Erythroblast (primary cell): ENCODE results near the gene ZNF324B.
A peak's percentile ranks its signal among the peaks of the same experiment; 100 is the strongest.
"Not testable (repeated sequence)": the region's sequence is repeated elsewhere in the genome, so short reads cannot be mapped to it uniquely, and the experiment has no call there.

Source experiments
- DNase-seq, 2 experiments: peaks; one replicate each; lab custom pipeline; 2025; lab: John Stamatoyannopoulos, UW
- GATA1 ChIP-seq: IDR thresholded peaks from 2 replicates; pipeline ENCODE4 v1.6.1; 2011; ENCODE audit warnings: low read depth, mild to moderate bottlenecking, control low read depth, low read length, moderate library complexity
- POLR2A ChIP-seq: IDR thresholded peaks from 2 replicates; pipeline ENCODE4 v1.6.1; 2011; ENCODE audit warnings: mild to moderate bottlenecking, low read length

Gene ZNF324B

DNA sequence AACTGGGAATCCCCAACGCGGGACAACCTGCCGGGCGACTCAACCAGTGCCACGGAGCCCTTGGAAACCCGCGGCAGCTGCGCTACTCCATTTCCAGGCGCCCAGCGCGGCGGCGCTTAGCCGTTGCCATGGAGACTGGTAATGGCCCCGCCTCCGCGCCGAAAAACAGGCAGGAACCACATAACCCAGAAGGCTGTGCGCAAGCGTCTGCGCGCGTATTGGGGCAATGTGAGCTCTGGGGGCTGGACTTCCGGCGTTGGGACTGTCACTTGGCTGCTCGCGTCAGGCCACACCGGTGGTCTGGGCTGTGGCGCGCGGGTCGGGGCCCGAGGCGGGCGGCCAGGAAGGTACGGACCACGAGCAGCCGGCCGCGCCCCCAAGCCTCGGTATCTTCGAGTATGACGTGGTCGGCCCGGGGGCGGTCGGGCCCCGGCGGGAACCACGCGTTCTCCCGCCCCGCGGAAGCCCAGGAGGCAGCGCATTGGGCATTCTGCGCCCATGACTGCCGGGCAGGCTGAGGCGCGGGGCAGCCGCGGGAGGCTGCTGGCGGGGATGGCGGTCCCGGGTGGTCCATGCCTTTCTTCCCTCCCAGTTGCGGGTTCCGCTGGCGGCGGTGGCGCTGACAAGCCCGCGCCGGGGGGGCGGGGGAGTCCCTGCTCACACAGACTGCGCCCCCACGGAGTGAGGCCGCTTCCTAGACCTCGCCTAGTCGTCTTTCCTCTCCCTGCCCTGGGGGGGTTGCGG is at the start of gene ZNF324B:
Gene ZNF324B (plus strand): TSS at position 265 of the 744 bp plus-strand sequence. CDS start 2,080 bp downstream, outside the sequence.
- DNase-seq, result peak; percentile 96 to 97
- TF ChIP-seq GATA1 (no peak), POLR2A (peak; percentile 69)

DNA sequence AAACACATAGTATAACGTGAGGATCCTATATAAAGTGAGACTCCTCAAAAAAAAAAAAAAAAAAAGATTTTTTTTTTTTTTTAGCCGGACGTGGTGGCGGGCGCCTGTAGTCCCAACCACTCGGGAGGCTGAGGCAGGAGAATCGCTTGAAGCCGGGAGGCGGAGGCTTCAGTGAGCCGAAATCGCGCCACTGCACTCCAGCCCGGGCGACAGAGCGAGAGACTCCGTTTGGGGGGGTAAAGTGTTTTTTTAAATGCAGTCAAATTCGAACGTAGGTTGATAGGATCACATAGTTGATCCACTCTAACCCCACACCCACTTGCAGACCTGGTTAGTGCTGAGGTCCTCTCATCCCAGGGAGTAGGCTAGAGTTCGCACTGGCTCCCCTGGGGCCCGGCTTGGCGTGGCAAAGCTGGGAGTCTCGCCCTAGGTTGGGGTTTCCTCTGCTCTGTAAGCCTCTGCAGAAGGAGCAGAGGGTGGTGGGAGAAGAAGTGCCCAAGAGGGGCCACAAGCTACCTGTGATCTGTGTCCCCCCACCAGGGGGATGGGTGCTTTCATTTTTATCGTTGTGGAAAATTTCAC is 49.5 kb upstream of the ZNF324B start:
- DNase-seq, result no peak
- TF ChIP-seq POLR2A, result no peak
- no peak for TF ChIP-seq GATA1

DNA sequence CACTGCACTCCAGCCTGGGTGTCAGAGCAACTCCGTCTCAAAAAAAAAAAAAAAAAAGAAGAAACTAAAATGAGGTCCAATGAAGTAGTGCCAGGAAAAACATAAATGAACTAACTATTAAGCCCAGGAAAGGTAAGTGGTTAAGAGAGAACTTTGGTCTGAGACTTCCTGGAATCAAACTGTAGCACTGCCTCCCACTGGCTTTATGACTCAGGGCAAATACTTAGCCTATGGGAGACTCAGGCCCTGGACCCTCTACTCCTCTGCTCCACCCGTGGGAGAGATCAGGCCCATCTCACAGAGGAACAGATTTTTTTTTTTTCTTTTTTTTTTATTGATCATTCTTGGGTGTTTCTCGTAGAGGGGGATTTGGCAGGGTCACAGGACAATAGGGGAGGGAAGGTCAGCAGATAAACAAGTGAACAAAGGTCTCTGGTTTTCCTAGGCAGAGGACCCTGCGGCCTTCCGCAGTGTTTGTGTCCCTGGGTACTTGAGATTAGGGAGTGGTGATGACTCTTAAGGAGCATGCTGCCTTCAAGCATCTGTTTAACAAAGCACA is 47.4 kb upstream of the ZNF324B start:
- not testable (repeated sequence) for DNase-seq

DNA sequence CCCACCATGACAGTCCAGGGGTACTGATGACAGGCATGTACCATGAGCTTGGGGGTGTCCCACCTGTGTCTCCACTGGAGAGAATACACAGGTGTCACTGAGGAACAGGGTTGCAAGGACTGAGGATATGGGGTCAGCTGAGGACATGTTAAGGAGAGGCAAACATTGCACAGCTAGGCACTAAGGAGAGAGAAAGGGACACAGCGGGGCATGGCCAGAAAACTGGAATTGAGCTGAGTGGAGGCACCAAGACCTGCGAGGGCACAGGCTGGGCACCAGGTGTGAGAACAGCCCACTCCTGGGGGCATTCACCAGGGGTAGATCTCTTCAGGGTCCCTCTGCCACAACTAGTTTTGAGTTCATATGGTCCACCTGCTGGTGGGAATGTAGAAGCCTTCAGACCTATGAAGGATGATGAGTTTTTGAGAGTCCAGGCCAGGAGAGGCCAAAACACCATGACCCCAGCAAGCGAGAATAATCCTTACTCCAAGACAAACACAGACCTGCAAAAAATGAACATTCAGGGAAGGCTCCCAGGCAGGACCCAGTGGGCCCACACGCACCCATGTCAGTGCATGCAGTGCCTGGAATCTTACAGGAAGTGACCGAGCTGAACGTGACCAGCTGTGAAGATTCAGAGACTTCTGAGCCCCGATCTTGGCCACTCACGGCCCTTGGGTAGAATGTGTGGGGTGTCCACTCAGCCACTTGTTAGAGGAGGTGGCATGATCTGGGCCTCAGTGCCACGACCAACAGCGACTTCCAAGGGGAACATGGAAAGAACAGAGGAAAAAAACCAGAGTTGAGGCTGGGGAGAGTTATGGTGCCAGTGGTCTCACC is 44.4 kb upstream of the ZNF324B start:
- peak in 1 of 2 experiments; percentile 46 for DNase-seq
- no peak for TF ChIP-seq POLR2A
- no peak for TF ChIP-seq GATA1

DNA sequence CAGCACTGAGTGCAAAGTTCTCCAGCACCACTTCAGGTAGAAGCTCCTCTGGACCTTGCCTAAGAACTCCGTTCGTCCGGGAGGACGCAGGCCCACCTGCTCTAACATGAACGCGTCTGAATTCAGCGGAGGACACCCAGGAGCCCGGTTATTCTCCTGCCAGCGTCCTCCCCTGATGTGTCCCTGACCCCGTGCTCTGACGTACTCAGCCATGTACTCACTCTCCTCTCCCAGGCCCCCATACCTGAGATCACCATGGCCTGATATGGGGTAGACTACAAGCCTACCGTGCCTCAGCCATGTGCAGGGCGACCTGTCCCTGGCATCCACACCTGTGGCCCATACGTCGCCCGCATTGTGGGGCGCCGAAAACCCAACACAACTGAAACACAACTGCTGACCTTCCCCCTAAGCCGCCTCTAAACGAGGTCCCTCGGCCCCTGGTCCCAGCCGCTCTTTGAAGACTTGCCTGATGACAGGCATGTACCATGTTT is 43.7 kb upstream of the ZNF324B start:
- no peak for TF ChIP-seq POLR2A
- TF ChIP-seq GATA1, result no peak
- peak in 1 of 2 experiments; percentile 73 for DNase-seq

DNA sequence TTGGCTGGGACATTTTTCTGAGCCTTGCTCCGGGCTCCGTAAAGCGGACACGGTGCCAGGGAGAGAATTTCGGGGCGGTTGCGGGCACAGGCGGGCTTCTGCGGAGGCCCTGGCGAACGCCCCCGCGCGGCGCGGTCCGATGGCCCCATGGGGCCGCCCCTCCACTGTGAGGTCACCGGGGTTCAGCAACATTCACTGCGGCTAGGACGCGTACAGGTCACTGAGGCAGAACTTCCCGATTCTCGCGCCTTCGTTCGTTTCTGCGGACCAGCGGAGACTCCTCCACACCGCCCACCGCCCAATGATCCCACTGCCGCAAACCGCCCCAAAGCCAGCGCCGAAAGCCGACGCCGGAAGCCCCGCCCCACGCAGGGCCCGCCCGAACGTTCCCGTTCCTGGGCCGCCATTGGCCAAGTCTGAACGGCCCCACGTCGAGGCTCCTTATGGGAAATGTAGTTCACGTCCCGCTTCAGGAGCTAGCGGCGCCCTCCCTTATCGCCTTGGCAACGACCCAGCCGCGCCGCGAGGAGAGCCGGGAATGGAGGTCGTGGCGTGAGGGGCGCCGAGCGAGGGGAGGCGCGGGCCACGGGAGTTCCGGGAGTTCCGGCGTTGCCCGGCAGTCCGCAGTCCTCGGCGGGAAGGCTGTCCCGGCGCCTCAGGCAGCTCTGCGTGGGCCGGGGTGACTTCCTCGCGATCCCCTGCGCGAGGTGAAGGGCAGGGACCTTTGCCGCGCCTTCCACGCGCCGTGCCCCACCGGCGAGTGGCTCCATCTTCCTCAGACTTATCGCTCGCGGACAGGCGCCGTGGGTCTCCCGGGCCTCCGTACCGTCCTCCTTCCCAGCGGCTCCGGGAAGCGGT is 43.0 kb upstream of the ZNF324B start, which contains the start of gene ZNF584:
Gene ZNF584 (plus strand): TSS at position 498 of the 858 bp plus-strand sequence. CDS start 499 bp downstream, outside the sequence.
- peak; percentile 97 for DNase-seq
- TF ChIP-seq POLR2A (peak; percentile 93), GATA1 (no peak)

DNA sequence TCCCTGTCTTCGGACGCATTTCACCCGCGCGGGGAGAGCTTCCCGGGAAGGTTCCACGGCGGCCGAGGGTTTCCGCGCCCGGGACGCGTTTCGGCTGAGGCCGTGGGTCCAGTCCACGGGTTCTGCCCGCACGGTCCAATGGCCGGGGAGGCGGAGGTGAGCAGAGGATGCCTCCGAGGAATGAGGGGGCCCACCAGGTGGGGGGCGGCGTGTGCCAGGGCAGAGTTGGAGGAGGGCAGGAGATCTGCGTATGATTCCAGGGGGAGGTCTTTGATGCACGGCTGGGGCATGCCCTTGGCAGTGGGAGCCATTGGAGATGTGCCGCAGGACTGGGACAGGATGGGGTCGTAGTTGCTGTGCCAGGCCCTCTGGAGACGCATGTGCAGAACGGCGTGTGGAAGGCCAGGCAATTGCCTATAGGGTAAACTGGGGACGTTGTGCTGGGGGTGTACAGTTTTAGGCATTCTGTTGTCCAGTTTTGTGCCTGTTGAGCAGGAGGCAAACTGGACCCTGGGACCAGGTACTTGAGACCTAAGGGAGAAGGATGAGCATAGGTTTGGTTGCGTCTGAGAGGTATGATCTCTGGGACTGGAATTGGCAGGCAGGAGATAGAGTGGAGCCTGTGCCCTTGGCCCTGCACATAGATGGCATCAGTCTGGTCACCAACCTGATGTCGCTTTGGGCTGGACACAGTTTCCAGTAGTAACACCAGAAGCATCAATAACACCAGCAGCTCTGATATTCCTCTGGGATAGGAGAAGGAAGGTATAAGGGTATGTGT is 42.2 kb upstream of the ZNF324B start:
- peak; percentile 53 to 56 for DNase-seq
- TF ChIP-seq GATA1, result no peak
- TF ChIP-seq POLR2A, result no peak

DNA sequence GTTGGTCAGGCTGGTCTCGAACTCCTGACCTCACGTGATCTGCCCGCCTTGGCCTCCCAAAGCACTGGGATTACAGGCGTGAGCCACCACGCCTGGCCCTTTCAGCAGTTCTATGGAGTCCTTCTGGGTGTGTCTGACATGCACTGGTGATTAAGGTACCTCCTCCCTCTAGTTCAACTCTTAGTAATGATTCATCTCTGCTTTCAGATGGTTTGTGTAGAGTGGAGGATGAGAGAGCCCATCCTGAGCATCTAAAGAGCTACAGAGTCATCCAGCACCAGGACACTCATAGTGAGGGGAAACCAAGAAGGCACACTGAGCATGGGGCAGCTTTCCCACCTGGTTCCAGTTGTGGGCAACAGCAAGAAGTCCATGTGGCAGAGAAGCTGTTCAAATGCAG is 34.8 kb upstream of the ZNF324B start:
- DNase-seq, result no peak
- no peak for TF ChIP-seq GATA1
- no peak for TF ChIP-seq POLR2A

DNA sequence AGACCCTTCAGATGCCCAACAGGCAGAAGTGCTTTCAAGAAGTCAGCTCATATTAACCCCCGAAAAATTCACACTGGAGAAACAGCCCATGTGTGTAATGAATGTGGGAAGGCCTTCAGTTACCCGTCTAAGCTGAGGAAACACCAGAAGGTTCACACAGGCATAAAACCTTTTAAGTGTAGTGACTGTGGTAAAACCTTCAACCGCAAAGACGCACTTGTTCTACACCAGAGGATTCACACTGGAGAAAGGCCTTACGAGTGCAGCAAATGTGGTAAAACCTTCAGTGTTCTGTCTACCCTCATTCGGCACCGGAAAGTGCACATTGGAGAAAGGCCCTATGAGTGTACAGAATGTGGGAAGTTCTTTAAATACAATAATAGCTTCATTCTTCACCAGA is 34.4 kb upstream of the ZNF324B start:
- TF ChIP-seq POLR2A (no peak), GATA1 (no peak)

DNA sequence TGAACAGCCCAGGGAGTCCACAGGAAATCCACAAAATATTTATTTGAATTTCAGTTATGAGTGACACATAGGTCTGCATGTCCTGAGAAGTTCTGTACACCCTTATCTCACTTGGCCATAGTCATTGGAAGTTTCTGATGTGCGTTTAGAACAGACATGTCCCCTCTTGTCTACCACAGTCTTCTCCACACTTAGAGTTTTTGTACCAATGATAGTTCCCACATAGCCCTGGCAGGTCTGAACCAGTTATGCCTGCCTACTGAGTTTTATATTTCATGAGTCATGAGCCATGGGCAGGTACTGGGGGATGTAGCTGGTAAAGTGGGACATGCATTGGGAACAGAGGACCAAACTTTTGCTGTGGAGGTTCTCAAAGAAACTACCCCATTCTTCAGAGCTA is 22.8 kb upstream of the ZNF324B start:
- TF ChIP-seq GATA1 (no peak), POLR2A (no peak)
- no peak for DNase-seq

More for the DNA sequence above, 34.4 kb upstream of the ZNF324B start:
- no peak for DNase-seq

DNA sequence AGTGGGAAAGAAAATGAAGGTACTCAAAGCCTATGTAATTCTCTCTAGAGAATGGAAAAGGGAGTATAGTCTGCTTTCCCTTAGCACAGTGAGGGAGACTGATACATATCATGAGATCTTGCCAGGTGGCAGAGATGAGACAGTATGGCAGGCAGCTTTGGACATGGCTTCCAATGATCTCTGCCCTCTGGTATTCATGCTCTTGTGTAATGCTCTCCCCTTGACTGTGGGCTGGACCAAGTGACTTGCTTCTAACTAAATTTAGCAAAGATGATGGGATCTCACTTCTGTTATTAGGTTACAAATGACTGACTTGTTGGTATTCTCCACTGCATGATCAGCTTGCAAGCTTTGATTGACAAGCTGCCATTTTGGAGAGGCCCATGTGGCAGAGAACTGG is 21.7 kb upstream of the ZNF324B start:
- DNase-seq, result no peak

DNA sequence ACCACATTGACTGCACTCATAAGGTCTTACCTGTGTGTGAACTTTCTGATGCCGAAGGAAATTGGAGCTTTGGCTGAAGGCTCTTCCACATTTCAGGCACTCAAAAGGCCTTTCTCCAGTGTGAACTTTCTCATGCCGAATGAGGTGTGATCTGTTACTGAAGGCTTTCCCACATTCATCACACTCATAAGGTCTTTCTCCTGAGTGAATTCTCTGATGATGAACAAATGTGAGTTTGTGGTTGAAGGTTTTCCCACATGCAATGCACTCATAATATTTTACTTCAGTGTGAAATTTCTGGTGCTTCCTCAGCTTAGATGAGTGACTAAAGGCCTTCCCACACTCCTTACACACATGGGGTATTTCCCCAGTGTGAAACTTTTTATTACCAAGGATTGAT is 17.2 kb upstream of the ZNF324B start:
- TF ChIP-seq POLR2A (no peak), GATA1 (no peak)
- DNase-seq, result peak in 1 of 2 experiments; percentile 25

More for the DNA sequence above, 21.7 kb upstream of the ZNF324B start:
- TF ChIP-seq POLR2A (no peak), GATA1 (no peak)
